Activated CD4-positive, alpha-beta T cell treated with anti-CD3 and anti-CD28 coated beads, Interleukin-2, Interleukin-4, amounts not matched to agents 100 ng/mL and 50 ng/mL, durations not matched to agents 16 hours and 8 hours (primary cell): ENCODE measurements around the gene TRIM43.
"Not testable (repeated sequence)": the region's sequence is repeated elsewhere in the genome, so short reads cannot be mapped to it uniquely, and the experiment has no call there.

Source experiments
- DNase-seq: peaks from one replicate; pipeline ENCODE4 v3.0.0-alpha.2; 2020; ENCODE audit warnings: low spot score

The TRIM43 gene

GRCh38 chr2:95591701-95592100, at the start of gene TRIM43:
TSS of gene TRIM43 (plus strand) at chr2:95592001. CDS start at chr2:95594024, 2,023 bp downstream.
- not testable (repeated sequence) for DNase-seq

DNA sequence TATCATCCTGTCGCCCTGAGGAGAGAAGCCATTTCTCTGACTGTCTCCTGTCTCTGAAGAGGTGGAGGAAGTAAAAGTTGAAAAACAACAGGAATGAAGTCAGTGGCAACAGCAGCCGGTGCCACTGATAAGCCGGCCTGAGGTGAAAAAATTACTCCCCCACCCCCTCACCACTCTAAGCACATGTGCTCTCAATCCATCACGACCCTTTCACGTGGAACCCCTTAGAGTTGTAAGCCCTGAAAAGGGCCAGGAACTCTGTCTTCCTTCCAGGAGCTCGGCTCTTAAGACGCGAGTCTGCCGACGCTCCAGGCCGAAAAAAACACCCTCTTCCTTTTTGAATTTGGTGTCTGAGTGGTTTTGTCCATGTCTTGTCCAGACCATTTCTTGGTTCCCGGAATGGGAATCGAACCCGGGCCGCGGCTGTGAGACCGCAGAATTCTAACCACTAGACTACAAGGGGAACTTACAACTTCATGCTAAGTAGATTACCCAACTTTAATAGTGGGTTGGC, 40.7 kb upstream of the TRIM43 start:
- DNase-seq, result no peak

DNA sequence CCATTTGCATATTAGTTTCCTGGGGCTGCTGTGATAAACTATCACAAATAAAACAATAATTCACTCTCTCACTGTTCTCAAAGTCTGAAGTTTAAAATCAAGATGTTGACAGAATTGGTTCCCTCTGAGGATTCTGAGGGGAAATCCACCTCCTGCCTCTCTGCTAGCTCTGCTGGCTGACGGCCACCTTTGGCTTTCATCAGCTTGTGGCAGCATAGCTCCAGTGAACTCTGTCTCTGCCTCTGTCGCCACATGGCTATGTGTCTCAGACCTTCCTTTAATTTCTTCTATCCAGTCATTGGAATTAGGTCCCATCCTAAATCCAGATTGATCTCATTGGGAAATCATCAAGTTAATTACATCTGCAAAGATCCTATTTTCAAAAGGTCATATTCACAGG, 38.9 kb upstream of the TRIM43 start:
- DNase-seq, result no peak

DNA sequence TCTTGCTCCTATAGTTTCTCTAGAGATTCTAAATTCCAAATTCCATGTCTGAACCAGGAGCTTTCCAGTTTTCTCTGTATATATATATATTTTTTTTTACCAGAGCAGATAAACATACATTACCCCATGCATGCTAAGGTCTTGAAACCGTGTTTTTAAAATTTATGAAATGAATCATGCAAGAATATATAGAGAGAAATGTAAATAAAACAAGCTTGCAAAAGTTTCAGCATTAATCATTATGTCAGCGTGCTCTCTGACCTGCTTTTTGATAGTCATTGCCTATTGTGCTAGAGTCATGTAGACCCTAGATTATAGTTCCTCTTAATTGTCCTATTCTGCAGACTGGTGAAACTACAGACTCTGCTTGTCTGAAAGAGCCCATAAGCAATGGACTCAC, 22.6 kb upstream of the TRIM43 start:
- DNase-seq, result no peak

- DNase-seq, result no peak
Measured at GRCh38 chr2:95573866-95574265, 17.9 kb upstream of the TRIM43 start.

- no peak for DNase-seq
Measured at GRCh38 chr2:95574506-95574905, 17.3 kb upstream of the TRIM43 start.

- DNase-seq, result no peak
Measured at GRCh38 chr2:95575857-95576256, 15.9 kb upstream of the TRIM43 start.

GRCh38 chr2:95578539-95578938, 13.3 kb upstream of the TRIM43 start:
- DNase-seq, result no peak

DNA sequence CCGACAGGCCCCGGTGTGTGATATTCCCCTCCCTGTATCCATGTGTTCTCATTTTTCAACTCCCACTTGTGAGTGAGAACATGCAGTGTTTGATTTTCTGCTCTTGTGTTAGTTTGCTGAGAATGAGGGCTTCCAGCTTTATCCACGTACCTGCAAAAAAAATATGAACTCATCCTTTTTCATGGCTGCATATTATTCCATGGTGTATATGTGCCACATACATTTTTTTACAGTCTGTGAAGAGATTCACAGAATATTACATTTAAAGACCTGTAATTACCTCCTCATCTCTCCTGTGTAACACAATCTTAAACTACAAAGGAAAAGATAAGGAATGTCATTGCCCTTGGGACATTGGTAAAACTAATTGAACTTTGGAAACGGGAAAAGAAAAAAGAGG, 8.3 kb upstream of the TRIM43 start:
- not testable (repeated sequence) for DNase-seq

DNA sequence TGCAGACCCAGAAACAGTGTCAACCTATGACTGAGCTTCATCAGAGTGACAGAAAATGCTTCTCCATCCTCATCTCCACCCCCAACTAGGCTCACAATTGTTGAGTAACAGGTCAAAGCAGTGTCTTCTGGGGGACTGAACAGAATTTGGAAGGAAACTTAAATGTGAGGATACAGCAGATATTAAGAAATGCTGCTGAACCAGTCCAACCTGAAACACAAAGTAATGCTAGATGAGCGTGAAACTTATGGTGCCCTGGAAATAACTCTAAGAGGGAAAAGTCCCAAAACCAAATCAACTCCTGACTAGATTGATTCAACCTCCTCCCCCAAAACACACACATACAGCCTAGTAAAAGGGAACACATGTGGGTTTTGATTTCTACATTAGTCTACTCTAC, 7.5 kb upstream of the TRIM43 start:
- DNase-seq, result not testable (repeated sequence)

GRCh38 chr2:95589777-95590536, 1.8 kb upstream of the TRIM43 start:
- DNase-seq, result peak; percentile 2

DNA sequence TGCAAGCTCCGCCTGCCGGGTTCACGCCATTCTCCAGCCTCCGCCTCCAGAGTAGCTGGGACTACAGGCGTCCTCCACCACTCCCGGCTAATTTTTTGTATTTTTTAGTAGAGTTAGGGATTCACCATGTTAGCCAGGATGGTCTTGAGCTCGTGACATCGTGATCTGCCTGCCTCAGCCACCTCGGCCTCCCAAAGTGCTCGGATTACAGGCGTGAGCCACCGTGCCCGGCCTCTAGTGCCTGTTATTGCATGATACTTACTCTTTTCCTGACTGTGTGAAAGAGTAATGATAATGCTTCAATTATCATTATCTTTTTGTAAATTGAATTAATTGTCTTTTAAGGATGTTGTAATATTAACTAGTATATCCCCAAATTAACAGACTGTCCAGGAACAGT, 1.2 kb downstream of the TRIM43 start:
- not testable (repeated sequence) for DNase-seq

- DNase-seq, result not testable (repeated sequence)
Measured at GRCh38 chr2:95595012-95595411, 3.2 kb downstream of the TRIM43 start.

- DNase-seq, result not testable (repeated sequence)
Measured at GRCh38 chr2:95601301-95601700, 9.5 kb downstream of the TRIM43 start.

DNA sequence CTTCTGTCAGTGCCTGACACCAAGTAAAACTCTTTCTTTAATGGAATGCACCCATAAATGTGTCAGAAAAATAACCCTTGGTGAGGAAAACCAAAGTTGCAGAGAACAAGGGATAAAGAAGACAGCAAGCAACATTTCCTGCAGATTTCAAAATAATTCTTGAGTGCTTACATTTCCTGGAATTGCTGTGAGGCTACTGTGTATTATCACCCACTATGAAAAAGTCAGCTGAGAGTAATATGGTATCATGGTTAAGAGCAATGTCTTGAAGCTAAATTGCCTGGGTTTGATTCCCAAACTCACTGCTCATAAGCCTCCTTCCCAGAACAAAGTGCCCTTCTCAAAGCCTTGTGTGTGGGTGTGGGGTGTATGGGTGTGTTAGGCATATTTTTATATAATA, 10.3 kb downstream of the TRIM43 start:
- DNase-seq, result not testable (repeated sequence)

- not testable (repeated sequence) for DNase-seq
Measured at GRCh38 chr2:95608356-95608755, 16.6 kb downstream of the TRIM43 start.

DNA sequence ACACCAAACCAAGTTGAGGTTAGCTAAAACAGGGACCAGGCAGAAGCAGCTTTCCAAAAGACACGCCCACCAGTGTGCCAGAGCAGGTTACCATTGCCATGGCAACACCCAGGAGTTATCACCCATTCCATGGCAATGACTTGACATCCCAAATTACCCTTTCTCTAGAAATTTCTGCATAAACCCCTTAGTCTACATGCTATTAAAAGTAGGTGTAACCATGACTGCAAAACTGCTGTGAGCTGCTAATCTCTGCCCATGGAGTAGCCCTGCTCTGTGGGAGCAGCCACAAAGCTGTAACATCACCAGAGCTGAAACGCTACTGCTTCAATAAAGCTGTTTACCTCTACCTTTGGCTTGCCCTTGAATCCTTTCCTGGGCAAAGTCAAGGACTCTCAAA, 18.0 kb downstream of the TRIM43 start:
- DNase-seq, result not testable (repeated sequence)

GRCh38 chr2:95613048-95613447, 21.2 kb downstream of the TRIM43 start:
- not testable (repeated sequence) for DNase-seq

- DNase-seq, result not testable (repeated sequence)
Measured at GRCh38 chr2:95622728-95623127, 30.9 kb downstream of the TRIM43 start.

DNA sequence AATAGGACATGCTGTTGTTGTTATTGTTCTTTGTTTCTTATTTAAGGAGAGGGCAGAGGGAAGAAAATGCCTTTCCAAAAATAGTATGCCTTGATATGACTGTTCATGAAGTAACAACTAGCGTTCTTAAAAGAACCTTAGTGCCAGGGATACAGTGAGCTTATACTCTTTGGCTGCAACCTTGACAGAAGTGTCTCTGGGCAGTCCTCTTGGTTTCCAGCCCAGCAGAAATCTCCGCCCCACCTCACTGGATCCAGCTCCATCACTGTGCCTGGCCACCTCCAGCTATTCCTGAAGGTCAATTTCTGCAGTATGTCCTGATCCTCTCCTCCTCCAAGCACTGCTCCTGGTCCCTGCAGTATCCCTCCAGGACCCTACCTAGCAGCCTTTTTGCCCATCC, 39.2 kb downstream of the TRIM43 start:
- not testable (repeated sequence) for DNase-seq

DNA sequence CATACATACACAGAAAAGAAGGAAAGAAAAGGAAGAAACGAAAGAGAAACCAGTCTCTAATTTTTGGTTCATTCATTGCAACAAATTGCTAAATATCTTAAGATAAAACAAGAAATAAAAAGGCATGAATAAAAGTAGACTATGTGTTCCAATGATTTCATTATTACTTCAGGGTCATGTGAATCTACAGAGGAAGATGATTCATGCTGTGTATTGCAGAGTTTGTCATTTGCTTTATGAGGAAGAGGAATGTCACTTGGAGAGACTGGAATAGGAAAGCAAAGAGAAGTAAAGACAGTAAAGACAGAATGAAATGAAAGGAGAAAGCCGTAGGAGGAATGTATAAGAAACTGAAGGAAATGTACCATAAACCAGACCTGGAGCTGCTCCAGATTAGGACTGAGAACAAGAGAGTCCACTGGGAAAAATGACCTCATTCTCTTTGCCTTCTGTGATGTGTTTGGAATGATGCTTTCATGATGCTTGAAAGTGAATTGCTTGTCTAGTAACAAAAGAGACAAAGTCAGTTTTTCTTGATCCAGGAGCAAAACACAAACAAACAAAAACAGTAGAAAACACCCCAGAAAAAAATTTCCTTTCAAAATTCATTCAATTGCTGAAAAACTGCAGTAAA, 41.9 kb downstream of the TRIM43 start:
- DNase-seq, result not testable (repeated sequence)

DNA sequence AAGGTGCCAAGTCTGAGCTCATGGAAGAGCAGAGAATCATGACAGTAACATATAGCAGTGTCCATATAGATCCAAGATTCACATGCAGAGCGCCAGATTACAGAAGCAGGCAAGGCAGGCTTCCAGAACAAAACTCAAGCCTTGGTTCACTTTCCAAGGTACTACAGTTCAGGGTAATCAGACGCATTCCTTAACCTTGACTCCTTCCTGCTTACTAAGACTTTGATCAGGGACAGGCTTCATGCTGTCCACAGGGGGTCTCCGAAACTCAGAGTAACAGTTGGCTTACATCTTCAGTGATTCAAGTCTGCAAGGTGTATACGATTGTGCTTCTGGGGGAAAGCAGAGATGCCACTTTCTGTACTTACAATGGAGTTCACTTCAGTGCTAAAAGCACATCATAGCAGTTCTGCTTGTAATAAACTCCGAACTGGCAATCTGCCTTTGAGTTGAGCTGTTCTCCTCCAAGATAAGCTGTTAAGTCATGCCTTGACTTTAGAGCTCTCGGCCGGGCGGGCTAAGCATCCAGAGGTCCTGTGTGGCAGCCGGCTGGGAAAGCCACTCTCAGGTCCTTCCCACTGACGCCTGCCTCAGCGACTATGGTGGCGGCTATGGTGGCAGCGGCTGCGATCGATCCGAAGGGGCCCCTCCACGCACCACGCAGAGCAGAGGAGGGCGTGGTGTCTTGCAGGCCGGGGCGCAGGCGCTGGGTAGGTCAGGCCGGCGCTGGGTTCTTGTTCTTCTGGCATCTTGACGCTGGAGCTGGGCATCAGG, 48.9 kb downstream of the TRIM43 start:
- not testable (repeated sequence) for DNase-seq

DNA sequence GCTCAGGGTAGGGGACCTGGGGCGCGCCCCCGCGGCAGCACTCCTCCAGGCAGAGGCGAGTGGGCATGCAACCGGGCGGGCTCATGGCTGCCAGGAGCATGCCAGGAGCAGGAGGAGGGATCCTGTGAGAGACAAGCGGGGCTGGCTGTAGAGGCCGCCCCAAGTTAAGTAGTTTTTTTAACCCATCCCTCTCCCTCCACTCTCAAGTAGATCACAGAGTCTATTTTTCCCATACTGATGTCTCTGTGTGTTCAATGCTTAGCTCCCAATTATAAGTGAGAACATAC, 49.4 kb downstream of the TRIM43 start:
- not testable (repeated sequence) for DNase-seq
